GM12878 (cell line): ENCODE measurements around the gene RASD1. TPM values are rescaled to one million over a fixed set of nuclear protein-coding genes. Genes with fewer than 3 reads are reported as not detected.

ENCODE experiments used
- ATAC-seq: fragments of 200-7000 bp; cut with Tn5 transposase; 3 replicates; pipeline ENCODE4 v1.9.1; 2020; ENCODE audit warnings: mild to moderate bottlenecking, moderate library complexity
- BruUV-seq: library from RNA; stranded (reverse); fragments of 400-500 nt; replicated peaks from 2 replicates; lab custom pipeline; 2021; lab: Mats Ljungman, UMichigan
- CTCF ChIA-PET: fragments of 300-600 bp; sonication (Branson Sonifier 250); formaldehyde crosslinking; extraction: SDS; loops from one replicate; lab custom pipeline; 2021; ENCODE audit warnings: inconsistent platforms; lab: Yijun Ruan, JAX
- POLR2A ChIA-PET: fragments of 350-600 bp; formaldehyde crosslinking; extraction: SDS; loops from one replicate; lab custom pipeline; 2021; ENCODE audit warnings: inconsistent platforms; lab: Charles Lee
- RAD21 ChIA-PET: fragments of 300-600 bp; sonication (Branson Sonifier 250); formaldehyde crosslinking; loops from one replicate; lab custom pipeline; 2023; ENCODE audit warnings: antibody characterized with exemption; ENCODE audit not compliant: unreplicated experiment; lab: Charles Lee
- SMC1A ChIA-PET: fragments of 300-600 bp; sonication (Branson Sonifier 250); formaldehyde crosslinking; loops from one replicate; lab custom pipeline; 2023; ENCODE audit not compliant: unreplicated experiment, uncharacterized antibody; lab: Charles Lee
- DNase-seq: peaks from one replicate; pipeline ENCODE4 v3.0.0-alpha.2; 2011; ENCODE audit warnings: low read depth, low spot score
- FAIRE-seq: peaks from 3 replicates; lab custom pipeline; 2011; peaks lifted over from hg19 to GRCh38; lab: Jason Lieb, UNC
- H2AFZ ChIP-seq: 2 replicates; pipeline ENCODE4 v1.6.0; 2011; ENCODE audit warnings: low read depth, low read length, control low read depth; ENCODE audit not compliant: control insufficient read depth
- H3K27ac ChIP-seq: 2 replicates; pipeline ENCODE4 v1.5.1; 2011; ENCODE audit warnings: control low read depth; ENCODE audit not compliant: control insufficient read depth, insufficient read depth
- H3K27me3 ChIP-seq, 2 experiments: replicated peaks in 1 of 2; 2 replicates each; pipeline versions ENCODE4 v1.6.0 to v1.6.1; 2011; ENCODE audit warnings: low read length in 1 of 2; ENCODE audit not compliant: control insufficient read depth in 2 of 2, insufficient read depth in 2 of 2
- H3K36me3 ChIP-seq, 2 experiments: 2 replicates each; pipeline ENCODE4 v1.5.1; 2011; ENCODE audit warnings: low read length in 1 of 2; ENCODE audit not compliant: control insufficient read depth in 2 of 2, insufficient read depth in 2 of 2
- H3K4me1 ChIP-seq: 2 replicates; pipeline ENCODE4 v1.6.1; 2011; ENCODE audit warnings: mild to moderate bottlenecking, low read length, moderate library complexity, mixed read lengths; ENCODE audit not compliant: control insufficient read depth, insufficient read depth
- H3K4me2 ChIP-seq: 2 replicates; pipeline ENCODE4 v1.6.0; 2011; ENCODE audit warnings: control low read depth; ENCODE audit not compliant: control insufficient read depth, insufficient read depth
- H3K4me3 ChIP-seq: fragments of 200-600 bp; sonication (generic); 2 replicates; pipeline ENCODE4 v1.5.1; 2016
- H3K79me2 ChIP-seq: 2 replicates; pipeline ENCODE4 v1.6.0; 2011; ENCODE audit warnings: low read length; ENCODE audit not compliant: control insufficient read depth, insufficient read depth
- H3K9ac ChIP-seq: 2 replicates; pipeline ENCODE4 v1.8.0; 2011; ENCODE audit warnings: low read length, control low read depth, mixed read lengths; ENCODE audit not compliant: control insufficient read depth, insufficient read depth
- H3K9me3 ChIP-seq: replicated peaks from 3 replicates; pipeline ENCODE4 v1.5.1; 2011; ENCODE audit warnings: mild to moderate bottlenecking, low read length; ENCODE audit not compliant: control insufficient read depth, insufficient read depth
- H4K20me1 ChIP-seq: 2 replicates; pipeline ENCODE4 v1.6.0; 2011; ENCODE audit not compliant: control insufficient read depth, insufficient read depth
- JUNB ChIP-seq: IDR thresholded peaks from 2 replicates; pipeline ENCODE4 v1.6.1; 2016; ENCODE audit warnings: antibody characterized with exemption, mild to moderate bottlenecking
- MYB ChIP-seq: fragments of 150-350 bp; IDR thresholded peaks from 2 replicates; pipeline ENCODE4 v1.6.1; 2014; ENCODE audit warnings: mild to moderate bottlenecking, low read depth, low read length, borderline replicate concordance
- MYC ChIP-seq: IDR thresholded peaks from 2 replicates; pipeline ENCODE4 v1.6.1; 2011; ENCODE audit warnings: mild to moderate bottlenecking, low read length, moderate library complexity, inconsistent platforms; ENCODE audit not compliant: insufficient read depth, insufficient replicate concordance, insufficient read length, severe bottlenecking
- NKRF ChIP-seq: fragments of 450-650 bp; conservative IDR thresholded peaks from 2 replicates; pipeline ENCODE4 v1.6.1; 2017; ENCODE audit warnings: mild to moderate bottlenecking, moderate library complexity
- RELB ChIP-seq: fragments of 450-650 bp; IDR thresholded peaks from 2 replicates; pipeline ENCODE4 v1.6.1; 2017; ENCODE audit warnings: low read depth, mild to moderate bottlenecking, moderate library complexity
- STAT1 ChIP-seq: fragments of 450-650 bp; conservative IDR thresholded peaks from 2 replicates; pipeline ENCODE4 v1.6.1; 2014; ENCODE audit warnings: antibody characterized with exemption, mild to moderate bottlenecking
- ZBTB33 ChIP-seq: fragments of 450-650 bp; IDR thresholded peaks from 2 replicates; pipeline ENCODE4 v1.6.1; 2017; ENCODE audit warnings: mild to moderate bottlenecking
- ZBTB40 ChIP-seq: fragments of 450-650 bp; IDR thresholded peaks from 2 replicates; pipeline ENCODE4 v1.6.1; 2016; ENCODE audit warnings: mild to moderate bottlenecking, moderate library complexity, borderline replicate concordance
- ZNF217 ChIP-seq: fragments of 450-650 bp; IDR thresholded peaks from 2 replicates; pipeline ENCODE4 v1.6.1; 2017; ENCODE audit warnings: antibody characterized with exemption, mild to moderate bottlenecking
- WGBS: methylation state at CpG from one replicate; pipeline ENCODE4 v1.1.6; 2016; ENCODE audit warnings: low lambda C conversion rate; ENCODE audit not compliant: insufficient replicate concordance, insufficient coverage; ENCODE audit errors: missing lambda C conversion rate; 5-methylcytosine and 5-hydroxymethylcytosine counted together
- in situ Hi-C: fragments of 300-500 bp; cut with MboI; formaldehyde crosslinking; loops from 9 replicates; pipeline ENCODE4 v1.14.3; 2018; ENCODE audit warnings: mixed read lengths
- intact Hi-C: fragments of 100-400 bp; cut with micrococcal nuclease; formaldehyde crosslinking; loops from one replicate; pipeline ENCODE4 v1.14.2; 2022; ENCODE audit not compliant: unreplicated experiment
- polyA plus RNA-seq, 11 experiments: library from polyadenylated mRNA; depleted of rRNA in 4 of 11; unstranded in 6 of 11; stranded (reverse) in 5 of 11; fragments of >200 nt; fragmentation: Nextera tagmentation in 4 of 11; fragmentation: Illumina TruSeq in 1 of 11; extraction: Ambion mirVana in 4 of 11; extraction: Trizol in 1 of 11; gene quantifications; 1 replicate in 1 of 11; 2 replicates in 10 of 11; pipeline versions ENCODE4 v1.2.1 to v1.2.3, GENCODE V29; 2011 to 2016; ENCODE audit warnings: inconsistent platforms in 2 of 11, missing spikeins in 2 of 11, low read depth in 1 of 11
- total RNA-seq, 4 experiments: library from RNA; depleted of rRNA in 3 of 4; stranded (reverse); fragments of >200 nt in 3 of 4; fragmentation: Illumina TruSeq in 1 of 4; extraction: Trizol in 1 of 4; gene quantifications; 2 replicates each; pipeline versions ENCODE4 v1.2.1 to v1.2.3, GENCODE V29; 2013 to 2021

RASD1 gene
- total and polyA plus RNA-seq, 10 of the 15 experiments (the other 5 are each of a cell fraction or from before 2014, with no cell fraction given) = 0.14 to 0.33 TPM; not detected in 8

- TF ChIP-seq ZNF217 = no peak
- no peak for TF ChIP-seq ZBTB40
- no peak for TF ChIP-seq STAT1
- TF ChIP-seq JUNB = no peak
- no peak for TF ChIP-seq ZBTB33
- no peak for TF ChIP-seq RELB
- no peak for TF ChIP-seq NKRF
- no peak for TF ChIP-seq MYB
- TF ChIP-seq MYC = no peak
- in situ Hi-C loops (no loop called here), intact Hi-C loops (no loop called here)
- H3K9ac ChIP-seq = no peak overlapping the region
- H3K4me1 ChIP-seq = no peaks in the 10 kb centered on the region
- WGBS = 65% methylated on average over 3 of the region's 3 CpGs
- no peaks in the 10 kb centered on the region for H3K36me3 ChIP-seq
- no peaks in the 10 kb centered on the region for H3K79me2 ChIP-seq
- no peak overlapping the region for H3K4me2 ChIP-seq
- H2AFZ ChIP-seq = no peak overlapping the region
- ATAC-seq (no peak), DNase-seq (no peak), FAIRE-seq (no peak)
- RAD21 ChIA-PET = no interaction called here
- POLR2A ChIA-PET = no interaction called here
- H4K20me1 ChIP-seq = no peaks in the 10 kb centered on the region; the same call in 1 of the 2 replicates
- H3K27me3 ChIP-seq = no peaks in the 10 kb centered on the region; a peak in 1 of 4 replicates
- no peak overlapping the region for H3K27ac ChIP-seq
- no peaks in the 10 kb centered on the region for H3K9me3 ChIP-seq
- SMC1A ChIA-PET = no interaction called here
- no peak overlapping the region for H3K4me3 ChIP-seq
- CTCF ChIA-PET = no interaction called here
- no TSS peak for BruUV-seq
These were observed 37.8 kb upstream of the RASD1 start for GRCh38 chr17:17533901-17534441.
